ENCODE data around the gene PPP1R13B.
"Not testable (repeated sequence)": the region's sequence is repeated elsewhere in the genome, so short reads cannot be mapped to it uniquely, and the experiment has no call there.

Gene PPP1R13B

GRCh38 chr14:103828315-103828967, 18.9 kb downstream of the PPP1R13B start:
- no peak for DNase-seq

- DNase-seq: no peak
Observed at GRCh38 chr14:103825101-103825500, 22.3 kb downstream of the PPP1R13B start.

DNA sequence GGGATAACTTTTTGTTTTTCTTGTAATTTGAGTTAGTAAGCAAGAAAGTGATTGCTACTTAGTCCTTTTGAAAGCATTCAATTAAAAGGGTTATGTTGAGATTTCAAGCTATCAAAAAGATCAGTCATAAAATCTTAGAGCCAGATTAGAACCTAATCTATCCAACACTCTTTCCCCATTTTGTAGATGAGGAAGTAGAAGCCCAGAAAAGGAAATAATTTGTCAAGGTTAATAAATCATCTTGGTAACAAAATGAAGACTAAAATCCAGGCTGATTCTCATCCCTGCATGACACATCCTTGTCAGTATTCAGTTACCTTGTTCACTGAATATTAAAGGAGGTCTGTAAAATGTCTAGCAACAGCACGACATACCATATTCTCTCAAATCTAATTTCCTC, 26.5 kb downstream of the PPP1R13B start:
- no peak for DNase-seq

GRCh38 chr14:103820382-103820781, 27.0 kb downstream of the PPP1R13B start:
- DNase-seq: no peak

GRCh38 chr14:103819503-103820307, 27.7 kb downstream of the PPP1R13B start:
- no peak for DNase-seq

- no peak for DNase-seq
Observed at GRCh38 chr14:103818870-103819269, 28.5 kb downstream of the PPP1R13B start.

- DNase-seq: no peak
Observed at GRCh38 chr14:103818422-103818821, 29.0 kb downstream of the PPP1R13B start.

- DNase-seq: no peak
Observed at GRCh38 chr14:103817595-103817994, 29.8 kb downstream of the PPP1R13B start.

- no peak for DNase-seq
Observed at GRCh38 chr14:103816991-103817390, 30.4 kb downstream of the PPP1R13B start.

GRCh38 chr14:103815253-103815652, 32.1 kb downstream of the PPP1R13B start:
- no peak for DNase-seq

- DNase-seq: no peak
Observed at GRCh38 chr14:103811189-103811588, 36.2 kb downstream of the PPP1R13B start.

GRCh38 chr14:103808403-103809001, 38.9 kb downstream of the PPP1R13B start:
- DNase-seq: peak; percentile 40 to 48

- DNase-seq: no peak
Observed at GRCh38 chr14:103806805-103807204, 40.6 kb downstream of the PPP1R13B start.

DNA sequence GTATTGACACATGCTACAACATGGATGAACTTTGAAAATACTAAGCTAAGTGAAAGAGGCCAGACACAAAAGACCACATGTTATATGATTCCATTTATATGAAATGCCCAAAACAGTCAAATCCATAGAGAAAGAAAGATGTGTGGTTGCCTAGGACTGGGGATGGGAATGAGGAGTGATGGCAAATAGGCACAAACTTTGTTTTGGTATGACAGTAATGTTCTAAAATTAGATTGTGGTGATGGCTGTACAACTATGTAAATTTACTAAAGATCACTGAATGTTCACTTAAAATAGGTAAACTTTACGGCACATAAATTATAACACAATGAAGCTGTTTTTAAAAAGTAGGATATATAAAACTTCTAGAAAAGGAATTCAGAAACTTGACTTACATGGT, 41.7 kb downstream of the PPP1R13B start:
- DNase-seq: no peak

GRCh38 chr14:103803661-103804060, 43.7 kb downstream of the PPP1R13B start:
- DNase-seq: no peak

DNA sequence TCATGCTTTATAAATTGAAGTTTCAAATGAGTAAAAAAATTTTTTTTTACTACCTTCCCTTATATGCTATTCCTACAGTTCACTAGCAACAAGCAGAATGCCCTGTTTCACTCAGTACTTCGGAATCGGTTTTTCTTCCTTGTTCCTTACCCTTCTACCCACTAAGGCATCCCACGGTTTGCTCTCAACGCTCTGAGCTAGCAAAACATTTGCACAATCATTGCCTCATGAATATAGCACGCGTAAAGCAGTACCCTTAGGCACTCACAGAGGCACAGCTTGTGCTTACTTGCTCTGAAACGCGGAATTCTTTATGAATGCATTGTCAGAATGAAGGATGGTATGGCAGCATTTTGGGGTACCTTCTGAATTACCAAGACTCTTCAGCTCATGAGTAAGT, 45.0 kb downstream of the PPP1R13B start:
- DNase-seq: no peak

DNA sequence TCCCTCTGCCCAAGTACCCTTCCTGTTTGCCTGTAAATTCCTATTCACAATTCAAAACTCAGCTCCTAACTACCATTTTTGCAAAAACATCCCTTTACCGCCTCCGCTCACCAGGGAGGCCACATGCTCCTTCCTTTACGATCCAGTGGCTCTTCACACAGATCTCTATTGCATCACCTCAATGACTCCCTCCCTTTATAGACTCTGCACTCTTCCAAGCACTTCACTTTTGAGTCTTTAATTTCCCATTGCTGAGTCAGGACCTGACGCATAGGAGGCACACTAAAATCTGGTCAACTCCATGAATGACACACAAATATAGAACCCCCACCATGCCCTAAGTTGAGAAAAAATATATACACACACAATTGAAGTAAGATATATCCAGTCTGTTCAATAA, 45.9 kb downstream of the PPP1R13B start:
- no peak for DNase-seq

GRCh38 chr14:103793192-103793591, 54.2 kb downstream of the PPP1R13B start:
- not testable (repeated sequence) for DNase-seq

- no peak for DNase-seq
Observed at GRCh38 chr14:103788086-103788485, 59.3 kb downstream of the PPP1R13B start.

DNA sequence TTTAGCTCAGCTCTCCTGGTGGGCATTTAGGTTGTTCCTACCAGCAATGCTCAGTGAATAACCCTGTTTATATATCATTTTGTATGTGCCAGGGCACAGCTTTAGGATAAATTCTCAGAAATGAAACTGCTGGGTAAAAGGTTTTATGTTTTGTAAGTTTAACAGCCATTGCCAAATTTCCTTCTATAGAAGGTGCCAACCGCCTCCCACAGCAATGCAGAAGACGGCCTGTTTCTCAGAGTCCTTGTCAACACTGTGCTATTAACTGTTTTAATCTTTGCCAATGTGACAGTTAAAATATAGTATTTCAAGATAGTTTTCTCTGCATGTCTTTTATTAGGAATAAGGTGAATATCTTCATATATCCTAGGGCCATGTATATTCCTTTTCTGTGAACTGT, 65.0 kb downstream of the PPP1R13B start:
- peak; percentile 12 to 24 for DNase-seq

GRCh38 chr14:103776319-103776718, 71.1 kb downstream of the PPP1R13B start:
- not testable (repeated sequence) for DNase-seq

- no peak for DNase-seq
Observed at GRCh38 chr14:103775506-103775905, 71.9 kb downstream of the PPP1R13B start.

DNA sequence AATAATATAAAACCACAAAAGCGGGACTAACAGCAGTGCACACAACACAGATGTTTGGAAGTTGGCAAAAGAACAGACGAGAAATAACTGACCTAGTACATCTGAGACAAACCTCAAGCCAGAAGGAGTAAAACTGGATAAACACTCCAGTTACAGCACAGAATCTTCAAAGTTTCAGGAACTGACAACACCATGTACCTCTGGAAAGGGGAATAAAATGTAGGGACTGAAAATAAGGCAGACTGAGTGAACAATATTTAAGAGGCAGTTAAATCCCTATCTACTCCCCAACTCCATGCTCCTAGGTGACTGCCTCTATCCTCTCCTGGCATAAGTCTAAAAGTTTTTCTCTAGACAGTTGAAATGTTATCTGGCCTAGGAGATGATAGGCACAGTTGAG, 73.9 kb downstream of the PPP1R13B start:
- no peak for DNase-seq

DNA sequence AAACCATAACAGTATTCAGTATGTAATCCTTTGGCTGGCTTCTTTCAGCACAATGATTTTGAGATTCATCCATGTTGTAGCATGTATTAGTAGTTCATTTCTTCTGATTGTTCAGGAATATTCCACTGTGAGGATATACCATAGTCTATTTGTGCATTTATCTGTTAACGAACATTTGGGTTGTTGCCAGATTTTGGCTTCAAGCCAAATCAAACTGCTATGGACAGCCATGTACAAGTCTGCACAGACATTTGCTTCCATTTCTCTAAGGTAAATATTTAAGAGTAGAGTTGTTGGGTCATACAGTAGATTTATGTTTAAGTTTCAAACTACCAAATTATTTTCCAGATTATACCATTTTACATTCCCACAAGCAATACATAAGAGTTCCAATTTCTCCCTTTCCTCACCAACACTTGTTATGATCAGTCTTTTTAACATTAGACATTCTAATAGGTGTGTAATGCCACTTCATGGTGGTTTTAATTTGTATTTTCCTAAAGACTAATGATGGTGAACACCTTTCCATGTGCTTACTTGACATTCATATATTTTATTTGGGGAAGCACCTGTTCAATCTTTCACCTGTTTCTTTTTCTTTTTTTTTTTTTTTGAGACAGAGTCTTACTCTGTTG, 75.2 kb downstream of the PPP1R13B start:
- DNase-seq: no peak
